Stimulated activated CD4-positive, alpha-beta T cell treated with anti-CD3 and anti-CD28 coated beads, Interleukin-4, amount 100 ng/mL, for 24 hours (primary cell): Measurements from ENCODE around the gene TXLNG.

Experiments used
- DNase-seq: peaks from one replicate; pipeline ENCODE4 v3.0.0-alpha.2; 2020

TXLNG gene

GRCh38 chrX:16785247-16786138 lies 773 bp upstream of the TXLNG start:
- peak; percentile 4 for DNase-seq

DNA sequence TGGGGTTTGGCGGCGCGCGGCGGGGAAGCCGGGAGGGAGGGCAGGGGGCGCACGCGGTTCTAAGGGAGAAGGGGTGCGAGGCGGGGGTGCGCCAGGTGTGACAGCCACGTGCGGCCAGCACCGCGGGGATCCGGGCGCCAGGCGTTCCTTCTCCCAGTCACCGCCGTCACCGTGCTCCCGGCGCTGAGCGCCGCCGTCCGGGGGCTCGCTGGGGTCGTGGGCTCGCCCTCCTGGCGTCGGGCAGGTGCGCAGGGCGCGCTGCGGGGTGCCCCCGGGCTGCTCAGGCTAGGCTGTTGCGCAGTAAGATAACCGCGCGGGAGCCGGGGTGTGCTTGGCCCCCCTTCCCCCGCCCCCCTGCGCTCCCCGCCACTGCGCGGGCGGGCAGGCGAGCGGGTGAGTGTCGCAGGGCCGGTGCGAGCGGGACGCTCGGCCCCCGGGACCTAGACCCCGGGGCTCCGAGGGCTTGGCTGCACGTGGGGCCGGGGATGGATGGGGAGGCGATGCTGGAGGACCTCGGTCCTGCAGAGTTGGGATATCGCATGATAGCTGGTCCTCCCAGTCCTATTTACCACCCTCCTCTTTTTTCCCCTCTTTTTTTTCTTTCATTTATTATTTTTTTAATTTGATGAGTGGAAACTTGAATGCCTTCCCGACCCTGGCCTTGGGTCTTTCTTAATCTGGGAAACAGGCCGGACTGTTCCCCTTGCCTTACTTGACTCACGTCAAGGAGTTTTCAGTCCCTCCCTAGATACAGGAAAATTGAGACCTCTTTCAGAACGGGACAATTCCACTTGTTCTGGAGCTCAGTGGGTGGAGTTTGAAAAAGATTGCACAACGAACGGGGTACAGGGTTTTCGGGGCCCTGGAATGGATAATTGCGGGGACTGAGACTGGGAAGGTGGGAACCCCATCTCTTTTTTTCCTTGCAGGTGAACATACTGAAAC lies 797 bp downstream of the TXLNG start:
- DNase-seq: peak; percentile 35

DNA sequence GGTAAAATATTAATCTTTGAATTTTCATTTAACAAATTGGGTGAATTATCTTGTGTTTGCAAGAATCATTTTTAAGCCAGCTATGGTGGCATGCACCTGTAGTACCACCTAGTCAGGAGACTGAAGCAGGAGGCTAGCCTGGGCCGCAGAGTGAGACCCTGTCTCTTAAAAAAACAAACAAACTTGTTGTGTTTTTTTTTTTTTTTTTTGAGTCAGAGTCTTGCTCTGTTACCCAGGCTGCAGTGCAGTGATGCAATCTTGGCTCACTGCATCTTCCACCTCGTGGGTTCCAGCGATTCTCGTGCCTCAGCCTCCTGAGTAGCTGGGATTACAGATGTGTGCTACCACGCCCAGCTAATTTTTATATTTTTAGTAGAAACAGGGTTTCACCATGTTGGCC lies 2.2 kb downstream of the TXLNG start:
- DNase-seq: no peak

- DNase-seq: no peak
Observed at GRCh38 chrX:16796298-16796697, 10.0 kb downstream of the TXLNG start.

DNA sequence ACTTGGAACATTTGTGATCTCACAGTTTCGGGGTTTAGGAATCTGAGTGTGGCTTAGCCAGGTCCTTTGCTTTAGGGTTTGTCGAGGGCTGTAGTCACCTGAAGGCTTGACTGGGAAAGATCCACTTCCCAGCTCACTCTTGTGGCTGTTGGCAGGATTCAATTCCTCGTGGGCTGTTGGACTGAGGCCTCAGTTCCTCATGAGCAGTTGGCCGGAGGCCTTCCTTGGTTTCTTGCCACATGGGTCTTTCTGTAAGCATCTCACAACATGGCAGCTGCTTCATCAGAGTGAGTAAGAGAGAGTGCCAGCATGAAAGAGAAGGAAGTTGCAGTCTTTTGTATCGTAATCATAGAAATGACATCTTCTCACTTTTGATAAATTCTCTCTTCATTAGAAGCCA lies 11.1 kb downstream of the TXLNG start:
- no peak for DNase-seq

GRCh38 chrX:16797841-16798240 lies 11.6 kb downstream of the TXLNG start:
- no peak for DNase-seq

GRCh38 chrX:16804923-16805464 lies 18.7 kb downstream of the TXLNG start:
- no peak for DNase-seq

DNA sequence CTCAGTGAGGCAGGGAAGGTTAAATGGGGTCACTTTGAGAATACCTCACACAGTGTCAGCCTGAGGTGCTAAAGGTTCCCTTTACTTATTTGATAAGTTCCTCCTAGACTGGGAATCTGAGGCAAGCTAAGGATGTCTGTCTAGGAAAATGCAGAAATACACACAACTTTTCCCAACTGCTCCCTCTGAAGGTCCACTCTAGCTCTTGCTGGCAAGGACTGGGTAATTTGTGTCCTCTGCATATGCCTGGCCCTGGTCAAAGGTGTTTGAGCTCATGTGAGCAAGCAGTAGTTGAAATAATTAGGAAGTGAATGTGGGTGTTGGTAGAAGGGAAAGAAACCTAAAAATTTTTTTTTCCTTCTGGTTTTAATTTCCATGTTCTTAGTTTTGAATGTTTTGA lies 21.3 kb downstream of the TXLNG start:
- no peak for DNase-seq

DNA sequence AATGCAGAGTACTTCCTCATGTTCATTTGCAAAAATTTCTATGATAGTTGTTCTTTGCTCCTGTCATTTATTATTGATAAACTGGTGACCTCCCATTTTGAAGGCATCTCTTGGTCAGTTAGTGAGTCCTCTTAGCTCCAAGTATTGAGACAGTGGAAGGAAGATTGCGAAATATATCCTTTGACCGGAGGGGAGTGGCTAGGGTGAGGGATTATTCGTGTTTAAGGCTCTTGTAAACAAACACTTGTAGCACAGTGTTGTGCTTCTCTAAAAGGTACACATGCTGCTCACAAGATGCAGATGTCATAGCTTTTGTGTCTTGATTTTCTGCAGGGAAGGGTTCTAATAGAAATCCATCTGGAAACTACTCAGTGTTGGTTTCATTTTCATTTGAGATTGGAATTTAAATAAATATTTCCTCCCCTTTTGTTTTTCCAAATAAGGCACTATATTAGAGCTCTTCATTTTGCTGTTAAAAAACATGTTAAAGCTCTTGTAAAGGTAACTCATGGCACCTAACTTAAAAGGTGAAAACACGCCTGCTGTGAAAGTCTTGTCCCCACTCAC lies 21.8 kb downstream of the TXLNG start:
- DNase-seq: no peak

GRCh38 chrX:16814597-16814996 lies 28.3 kb downstream of the TXLNG start:
- no peak for DNase-seq

DNA sequence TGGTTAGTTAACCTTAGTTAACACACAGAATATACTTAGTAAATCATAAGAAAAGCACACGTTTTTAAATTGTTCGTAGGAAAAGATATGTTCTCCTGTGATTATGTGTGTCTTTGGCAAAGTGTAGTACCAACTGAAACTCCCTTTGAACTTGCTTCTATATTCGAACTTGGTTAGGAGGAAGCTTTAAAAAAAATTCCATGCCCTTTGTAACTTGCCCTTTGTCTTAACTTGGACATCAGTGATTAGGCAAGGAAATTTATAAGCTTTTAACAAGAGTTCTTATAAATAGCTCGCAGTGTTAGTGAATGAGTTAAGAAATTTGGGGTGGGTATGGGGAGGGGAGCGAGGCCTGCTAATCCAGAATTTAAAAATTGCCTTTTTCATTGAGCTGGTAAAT lies 33.4 kb downstream of the TXLNG start:
- DNase-seq: no peak

- no peak for DNase-seq
Observed at GRCh38 chrX:16822723-16823122, 36.5 kb downstream of the TXLNG start.

DNA sequence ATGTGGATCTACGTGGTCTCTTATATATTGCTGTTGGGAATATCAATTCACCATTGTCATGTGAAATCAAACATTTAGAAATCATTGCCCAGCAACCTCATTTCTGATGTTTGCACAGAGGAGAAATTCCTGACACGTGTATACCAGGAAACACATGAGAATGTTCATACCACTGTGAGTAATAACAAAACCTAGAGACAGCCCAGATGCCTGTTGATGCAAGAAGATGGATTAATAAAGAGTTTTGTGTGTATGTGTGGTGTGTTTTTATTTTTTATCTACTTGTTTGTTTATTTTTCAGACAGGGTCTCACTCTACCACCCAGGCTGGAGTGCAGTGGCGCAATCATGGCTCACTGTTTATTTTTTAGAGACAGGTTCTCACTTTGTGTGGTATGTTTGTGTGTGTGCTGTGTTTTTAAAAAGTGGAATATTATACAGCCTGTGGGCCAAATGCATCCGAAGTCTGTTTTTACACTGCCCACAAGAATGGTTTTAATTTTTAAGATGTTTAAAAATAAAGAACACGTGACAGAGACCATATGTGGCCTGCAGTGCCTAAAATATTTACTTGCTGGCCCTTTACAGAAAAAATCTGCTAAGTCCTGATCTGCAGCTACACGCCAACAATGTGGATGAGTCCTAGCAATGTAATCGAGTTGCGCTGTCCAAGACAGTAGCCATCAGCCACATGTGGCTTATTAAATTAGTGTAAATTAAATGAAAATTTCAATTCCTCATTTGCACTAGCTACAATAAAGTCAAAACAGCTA lies 39.2 kb downstream of the TXLNG start:
- DNase-seq: no peak

- DNase-seq: no peak
Observed at GRCh38 chrX:16826207-16826606, 39.9 kb downstream of the TXLNG start.

DNA sequence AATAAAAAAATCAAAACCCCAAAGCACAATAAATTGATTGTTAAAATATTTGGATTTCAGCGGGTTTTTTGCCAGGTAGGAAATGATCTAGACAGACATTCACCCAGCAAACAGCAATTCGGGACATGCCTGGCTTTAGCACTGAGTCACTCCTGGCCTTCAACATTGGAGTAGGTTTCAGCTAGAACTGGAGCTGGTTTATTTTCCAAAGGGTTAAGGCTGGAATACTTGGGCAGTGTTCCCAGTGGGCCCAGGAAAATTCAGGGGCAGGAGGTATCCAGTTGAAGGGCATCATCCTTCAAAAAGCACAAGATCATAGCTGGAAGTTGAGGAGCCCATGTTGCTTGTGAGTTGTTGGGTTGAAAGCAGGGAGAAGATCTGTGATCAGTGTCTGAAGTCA lies 41.0 kb downstream of the TXLNG start:
- no peak for DNase-seq

DNA sequence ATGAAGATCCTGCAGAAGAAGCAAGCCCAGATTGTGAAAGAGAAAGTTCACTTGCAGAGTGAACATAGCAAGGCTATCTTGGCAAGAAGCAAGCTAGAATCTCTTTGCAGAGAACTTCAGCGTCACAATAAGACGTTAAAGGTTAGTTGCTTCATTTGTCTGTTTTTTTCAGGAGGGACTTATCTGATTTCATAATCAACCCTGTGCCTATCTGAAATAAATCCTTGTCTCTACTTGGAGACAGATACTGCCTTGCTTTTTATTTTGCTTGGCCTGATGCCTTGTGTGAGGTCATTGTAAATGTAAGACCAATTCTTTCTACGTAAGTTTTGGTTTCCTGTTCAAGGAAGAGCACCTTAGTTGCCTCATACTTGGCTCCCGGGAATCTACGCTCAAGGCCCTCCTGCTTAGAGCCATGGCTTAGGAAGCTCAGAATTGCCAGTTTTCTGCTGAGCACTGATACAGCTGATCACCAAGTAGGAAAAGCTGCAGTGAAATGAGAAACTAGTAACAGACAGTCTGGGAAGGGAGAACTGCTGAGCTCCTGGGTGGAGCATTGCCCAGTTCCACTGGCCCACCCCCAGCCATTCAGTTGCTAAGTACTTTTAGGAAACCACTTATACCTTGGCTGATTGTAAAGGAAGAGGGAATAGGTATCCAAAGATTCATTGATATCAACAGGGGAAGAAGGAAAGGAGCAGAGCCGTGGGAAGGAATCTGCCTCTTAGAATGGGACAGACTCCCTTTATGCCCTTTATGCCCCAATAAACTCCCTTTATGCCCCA lies 42.0 kb downstream of the TXLNG start:
- no peak for DNase-seq

- DNase-seq: no peak
Observed at GRCh38 chrX:16832301-16832700, 46.0 kb downstream of the TXLNG start.

DNA sequence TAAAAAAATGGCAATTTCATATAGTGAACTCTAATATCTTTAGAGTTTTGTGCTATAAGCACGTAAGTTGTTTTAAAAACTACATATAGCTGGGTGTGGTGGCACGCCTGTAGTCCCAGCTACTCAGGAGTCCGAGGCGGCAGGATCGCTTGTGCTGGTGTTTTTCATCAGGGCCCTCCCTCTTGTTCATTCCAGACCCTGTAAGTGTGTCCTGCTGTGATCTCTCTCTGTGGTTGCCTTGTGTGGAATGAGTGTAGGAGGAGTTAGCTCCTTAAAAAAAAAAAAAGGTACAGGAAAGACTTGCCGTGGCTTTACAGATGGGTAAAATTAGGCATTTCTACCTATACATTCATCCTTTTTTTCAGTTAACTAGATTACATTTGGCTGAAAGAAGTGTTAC lies 48.5 kb downstream of the TXLNG start:
- no peak for DNase-seq

DNA sequence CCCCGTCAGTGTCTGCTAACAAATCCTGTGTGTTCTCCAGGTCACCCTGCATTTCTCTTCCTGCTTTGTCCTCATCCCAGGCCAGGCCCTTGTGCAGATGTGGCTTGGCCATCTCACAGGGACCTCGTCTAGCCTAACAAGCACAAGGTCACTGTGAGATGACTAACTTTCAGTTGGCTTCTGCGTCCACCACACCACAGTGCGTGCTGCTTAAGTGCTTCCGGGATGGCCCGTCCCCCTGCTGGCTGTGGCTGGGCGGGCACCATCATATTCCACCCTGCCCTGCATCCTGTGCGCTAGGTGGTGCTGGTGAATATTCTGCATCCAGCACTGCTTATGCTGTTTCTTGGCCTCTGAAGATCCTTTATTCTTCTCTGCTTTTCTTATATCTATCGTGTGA lies 50.1 kb downstream of the TXLNG start:
- DNase-seq: no peak

DNA sequence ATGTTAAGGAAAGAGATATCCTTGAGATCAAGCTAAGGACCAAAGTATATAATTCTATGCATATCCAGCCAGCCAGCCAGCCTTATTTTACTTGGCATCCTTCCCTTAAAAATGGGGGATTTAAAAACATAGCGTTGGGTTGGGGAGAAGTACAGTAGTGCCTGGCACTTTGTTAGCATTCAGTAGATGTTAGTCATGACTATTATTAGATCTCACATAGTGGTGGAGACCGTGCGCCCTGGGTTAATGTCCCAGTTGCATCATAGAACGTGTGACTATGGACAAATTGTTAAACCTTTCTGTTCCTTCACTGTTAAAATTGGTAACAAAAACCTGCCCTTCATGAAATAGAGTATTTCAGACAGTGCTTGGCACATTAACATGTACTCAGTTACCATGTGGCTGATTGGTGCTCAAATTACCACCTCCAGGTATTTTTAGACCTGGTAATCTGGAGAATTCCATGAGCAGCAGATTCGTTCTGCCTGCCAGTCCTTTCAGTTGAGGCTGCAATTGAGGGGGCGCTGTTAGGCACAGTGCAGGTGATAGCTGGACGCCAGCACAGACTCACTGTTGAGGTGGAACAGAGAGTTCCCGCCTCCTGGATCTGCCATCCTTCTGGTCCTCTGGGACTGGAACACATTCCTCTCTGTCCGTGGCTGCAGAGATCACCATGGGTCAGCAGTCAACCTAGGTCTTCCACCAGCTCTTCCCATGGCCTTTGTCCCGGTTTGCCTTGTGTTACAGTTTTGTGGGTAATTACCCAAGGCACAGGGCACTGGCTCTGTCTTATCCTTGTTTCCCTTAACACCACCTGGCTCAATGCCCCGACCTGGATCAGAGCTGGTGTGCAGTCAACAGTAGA lies 52.2 kb downstream of the TXLNG start:
- no peak for DNase-seq
